Measurements from ENCODE around the gene DOCK1. TPM values are rescaled to one million over a fixed set of nuclear protein-coding genes. Genes with fewer than 3 reads are reported as not detected.

Gene DOCK1
- total RNA-seq, 1 donor from 2014 or later: 57.8 TPM

DNA sequence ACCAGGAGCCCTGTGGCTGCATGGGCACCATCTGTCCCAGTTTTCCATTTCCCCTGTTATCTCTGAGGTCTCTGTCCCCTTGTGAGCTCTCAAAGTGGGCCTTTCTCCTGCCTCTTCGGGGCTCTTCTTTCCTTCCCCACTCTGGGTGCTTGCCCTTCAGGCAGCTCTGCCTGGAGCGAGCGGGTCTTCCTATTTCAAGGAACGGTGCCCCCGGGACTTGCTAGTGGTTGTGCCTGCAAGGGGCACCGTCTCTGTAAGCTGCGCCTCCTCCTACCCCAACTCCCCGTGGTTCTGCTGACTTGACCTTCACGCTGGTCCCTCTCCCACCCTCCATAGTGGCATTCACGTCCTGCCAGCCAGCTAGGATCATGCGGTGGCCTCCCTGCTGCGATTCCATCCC is 110.1 kb downstream of the DOCK1 start:
- Mint-ChIP-seq H3K27ac (ENCODE audit: unreplicated experiment) (no peak overlapping the region), H3K36me3 (ENCODE audit: low read depth) (peaks cover 22% of the 10 kb centered on the region), H3K4me1 (ENCODE audit: low read depth) (peaks cover 15% of the 10 kb centered on the region), H3K9me3 (ENCODE audit: low read depth) (no peaks in the 10 kb centered on the region), H3K27me3 (ENCODE audit: low read depth) (no peaks in the 10 kb centered on the region), H3K4me3 (ENCODE audit: unreplicated experiment) (no peak overlapping the region)
- TF ChIP-seq, protein P1, sequence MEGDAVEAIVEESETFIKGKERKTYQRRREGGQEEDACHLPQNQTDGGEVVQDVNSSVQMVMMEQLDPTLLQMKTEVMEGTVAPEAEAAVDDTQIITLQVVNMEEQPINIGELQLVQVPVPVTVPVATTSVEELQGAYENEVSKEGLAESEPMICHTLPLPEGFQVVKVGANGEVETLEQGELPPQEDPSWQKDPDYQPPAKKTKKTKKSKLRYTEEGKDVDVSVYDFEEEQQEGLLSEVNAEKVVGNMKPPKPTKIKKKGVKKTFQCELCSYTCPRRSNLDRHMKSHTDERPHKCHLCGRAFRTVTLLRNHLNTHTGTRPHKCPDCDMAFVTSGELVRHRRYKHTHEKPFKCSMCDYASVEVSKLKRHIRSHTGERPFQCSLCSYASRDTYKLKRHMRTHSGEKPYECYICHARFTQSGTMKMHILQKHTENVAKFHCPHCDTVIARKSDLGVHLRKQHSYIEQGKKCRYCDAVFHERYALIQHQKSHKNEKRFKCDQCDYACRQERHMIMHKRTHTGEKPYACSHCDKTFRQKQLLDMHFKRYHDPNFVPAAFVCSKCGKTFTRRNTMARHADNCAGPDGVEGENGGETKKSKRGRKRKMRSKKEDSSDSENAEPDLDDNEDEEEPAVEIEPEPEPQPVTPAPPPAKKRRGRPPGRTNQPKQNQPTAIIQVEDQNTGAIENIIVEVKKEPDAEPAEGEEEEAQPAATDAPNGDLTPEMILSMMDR (IDR thresholded peaks at IDR 0.05): no peak
- no peak for DNase-seq (ENCODE audit: low spot score)

DNA sequence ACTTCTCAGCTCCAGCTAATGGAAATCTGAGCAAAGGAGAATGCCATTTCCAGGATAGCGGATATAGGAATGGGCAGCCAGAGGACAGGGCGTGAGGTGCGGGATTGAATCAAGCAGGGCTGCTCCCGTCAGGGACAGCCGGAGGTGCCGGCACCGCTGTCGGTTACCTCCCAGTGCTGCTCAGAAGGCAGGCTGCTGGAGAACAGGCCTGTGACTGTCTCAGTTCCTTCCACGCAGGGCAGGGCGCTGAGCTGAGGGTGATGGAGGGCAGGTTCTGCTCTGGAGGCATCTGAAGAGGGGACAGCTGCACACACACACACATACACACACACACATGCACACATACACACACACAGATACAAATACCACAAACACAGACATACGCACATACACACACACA is 111.1 kb downstream of the DOCK1 start:
- peaks cover 17% of the 10 kb centered on the region for H3K36me3 Mint-ChIP-seq (ENCODE audit: low read depth)
- H3K27me3 Mint-ChIP-seq (ENCODE audit: low read depth): no peaks in the 10 kb centered on the region
- H3K9me3 Mint-ChIP-seq (ENCODE audit: low read depth): no peaks in the 10 kb centered on the region
- no peak overlapping the region for H3K27ac Mint-ChIP-seq (ENCODE audit: unreplicated experiment)
- H3K4me1 Mint-ChIP-seq (ENCODE audit: low read depth): peaks cover 15% of the 10 kb centered on the region
- TF ChIP-seq, protein P1 (IDR thresholded peaks at IDR 0.05): no peak
- no peak for DNase-seq (ENCODE audit: low spot score)
- no peak overlapping the region for H3K4me3 Mint-ChIP-seq (ENCODE audit: unreplicated experiment)

DNA sequence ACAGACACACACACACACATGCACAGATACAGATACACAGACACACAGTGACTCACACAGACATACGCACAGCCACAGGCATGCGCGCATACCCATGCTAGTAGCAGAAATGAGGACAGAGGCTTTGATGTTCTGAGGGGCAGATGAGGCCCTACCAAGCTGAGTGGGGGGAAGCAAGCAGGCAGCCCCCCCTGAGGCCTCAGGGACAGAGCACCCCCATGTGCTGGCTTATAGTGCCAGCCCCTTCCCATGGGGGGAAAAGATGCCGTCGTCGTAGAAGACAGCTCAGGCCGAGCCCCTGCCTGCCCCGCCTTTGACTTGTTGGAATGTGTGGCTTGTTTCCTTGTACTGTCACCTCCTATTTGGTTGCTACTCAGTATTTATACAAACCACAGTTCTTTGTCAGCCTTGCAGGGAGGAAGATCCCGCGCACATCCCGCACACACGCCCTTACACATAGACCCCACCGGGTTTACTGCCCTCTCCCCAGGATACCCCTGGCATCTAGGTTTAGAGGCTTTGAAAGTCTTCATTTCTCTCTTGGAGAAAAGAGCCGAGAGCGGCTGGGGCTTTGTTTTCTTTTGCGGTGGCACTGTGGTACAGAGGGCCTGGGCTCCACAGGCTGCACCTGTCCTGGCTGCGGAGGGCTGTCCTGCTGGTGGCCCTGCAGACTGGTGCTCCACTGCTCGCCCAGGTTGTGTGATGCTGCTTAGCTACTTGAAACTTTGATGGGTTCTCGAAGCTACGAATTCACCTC is 112.5 kb downstream of the DOCK1 start:
- H3K36me3 Mint-ChIP-seq (ENCODE audit: low read depth): peaks cover 6% of the 10 kb centered on the region
- DNase-seq (ENCODE audit: low spot score): no peak
- TF ChIP-seq, protein P1 (IDR thresholded peaks at IDR 0.05): no peak

DNA sequence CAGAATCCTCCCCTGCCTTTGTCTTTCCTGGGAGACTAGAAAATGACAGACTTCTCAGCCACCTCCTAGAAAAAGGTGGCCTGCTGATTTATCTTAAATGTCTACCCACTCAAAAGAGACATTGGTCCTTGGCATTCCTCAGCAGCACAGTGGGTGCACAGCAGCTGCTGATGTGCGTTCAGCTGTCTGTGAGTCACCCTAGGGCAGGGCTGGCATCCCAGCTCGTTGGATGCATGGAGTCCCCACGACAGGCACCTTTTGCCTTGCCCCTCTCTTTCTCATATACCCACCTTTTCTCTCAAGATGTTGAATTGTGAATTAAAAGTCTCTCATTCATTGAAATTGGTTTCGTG is 113.0 kb downstream of the DOCK1 start:
- no peaks in the 10 kb centered on the region for H3K9me3 Mint-ChIP-seq (ENCODE audit: low read depth)
- H3K36me3 Mint-ChIP-seq (ENCODE audit: low read depth): peaks cover 8% of the 10 kb centered on the region
- TF ChIP-seq, protein P1 (IDR thresholded peaks at IDR 0.05): no peak
- peaks cover 3% of the 10 kb centered on the region for H3K4me1 Mint-ChIP-seq (ENCODE audit: low read depth)
- no peak overlapping the region for H3K4me3 Mint-ChIP-seq (ENCODE audit: unreplicated experiment)
- no peaks in the 10 kb centered on the region for H3K27me3 Mint-ChIP-seq (ENCODE audit: low read depth)
- H3K27ac Mint-ChIP-seq (ENCODE audit: unreplicated experiment): no peak overlapping the region
- no peak for DNase-seq (ENCODE audit: low spot score)

More for the DNA sequence above, 112.5 kb downstream of the DOCK1 start:
- no peak overlapping the region for H3K4me3 Mint-ChIP-seq (ENCODE audit: unreplicated experiment)
- peaks cover 8% of the 10 kb centered on the region for H3K4me1 Mint-ChIP-seq (ENCODE audit: low read depth)
- H3K27me3 Mint-ChIP-seq (ENCODE audit: low read depth): no peaks in the 10 kb centered on the region
- H3K27ac Mint-ChIP-seq (ENCODE audit: unreplicated experiment): no peak overlapping the region
- no peaks in the 10 kb centered on the region for H3K9me3 Mint-ChIP-seq (ENCODE audit: low read depth)

DNA sequence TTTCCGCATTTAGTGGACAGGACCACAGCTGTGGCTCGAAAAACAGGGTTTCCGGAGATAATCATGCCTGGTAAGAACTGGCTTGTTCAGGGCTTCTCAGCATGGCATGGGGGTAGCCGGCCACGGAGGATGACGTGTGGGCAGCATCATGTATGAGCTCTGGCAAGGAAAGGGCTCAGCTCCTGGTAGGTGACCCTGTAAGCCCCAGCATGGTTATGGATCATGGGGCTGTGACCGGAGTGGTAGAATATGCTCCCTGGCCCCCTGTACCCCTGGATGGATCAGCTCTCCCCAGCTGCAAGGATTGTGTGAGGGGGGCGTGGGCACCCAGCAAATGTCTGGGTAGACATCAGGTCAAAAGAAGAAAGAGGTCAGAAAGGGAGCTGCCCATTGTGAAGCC is 113.5 kb downstream of the DOCK1 start:
- Mint-ChIP-seq H3K27me3 (ENCODE audit: low read depth) (no peaks in the 10 kb centered on the region), H3K27ac (ENCODE audit: unreplicated experiment) (no peak overlapping the region), H3K4me3 (ENCODE audit: unreplicated experiment) (no peak overlapping the region), H3K4me1 (ENCODE audit: low read depth) (no peaks in the 10 kb centered on the region), H3K36me3 (ENCODE audit: low read depth) (peaks cover 9% of the 10 kb centered on the region), H3K9me3 (ENCODE audit: low read depth) (no peaks in the 10 kb centered on the region)
- TF ChIP-seq, protein P1 (IDR thresholded peaks at IDR 0.05): no peak
- no peak for DNase-seq (ENCODE audit: low spot score)
